ENCODE results near the gene ZFR. TPM values are rescaled to one million over a fixed set of nuclear protein-coding genes. Genes with fewer than 3 reads are reported as not detected.

Gene ZFR
- polyA plus RNA-seq, 2 of the 4 experiments (the other 2 are of a cell fraction) = 65.6 to 107 TPM

- FAIRE-seq (no peak), ATAC-seq (no peak), DNase-seq (ENCODE audit: low read depth in 1 of 2, low spot score in 1 of 2) (no peak)
- CTCF ChIA-PET = interaction anchor here (1.6 to 5.4 kb wide), 3 partner anchors 9 to 143 kb away, joined by 6 to 79 read pairs (median 26); no protein-coding TSS in a partner anchor
- WGBS (ENCODE audit: missing lambda C conversion rate) = 64% methylated on average over 3 of the region's 3 CpGs
- no peaks in the 10 kb centered on the region for H3K9me3 ChIP-seq
- POLR2A ChIA-PET = no interaction called here
- no peak overlapping the region for H3K27ac ChIP-seq
- no peak overlapping the region for H3K4me2 ChIP-seq
- no peak overlapping the region for H3K4me3 ChIP-seq
- TF ChIP-seq GATA3 (IDR thresholded peaks at IDR 0.05; ENCODE audit: borderline replicate concordance) (no peak), HMGXB4 (CRISPR knock-in tag; IDR thresholded peaks at IDR 0.05; ENCODE audit: borderline replicate concordance) (no peak), EP300 (IDR thresholded peaks at IDR 0.05) (no peak), NR3C1 (IDR thresholded peaks at IDR 0.05) (no peak), BCL3 (IDR thresholded peaks at IDR 0.05) (no peak), CHD4 (IDR thresholded peaks at IDR 0.05; ENCODE audit: borderline replicate concordance) (no peak), FOSL2 (IDR thresholded peaks at IDR 0.05) (no peak), FOSL2 (CRISPR knock-in tag; IDR thresholded peaks at IDR 0.05) (no peak), HOXB5 (CRISPR knock-in tag; IDR thresholded peaks at IDR 0.05) (no peak), POLR2A (IDR thresholded peaks at IDR 0.05; ENCODE audit: low read length) (no peak), MAX (IDR thresholded peaks at IDR 0.05) (no peak), PBX3 (IDR thresholded peaks at IDR 0.05) (no peak), FOSB (CRISPR knock-in tag; IDR thresholded peaks at IDR 0.05) (no peak), TP53 (CRISPR knock-in tag; IDR thresholded peaks at IDR 0.05) (no peak), KDM5A (IDR thresholded peaks at IDR 0.05) (no peak), POLR2AphosphoS2 (conservative IDR thresholded peaks at IDR 0.05; ENCODE audit: low read length) (no peak)
- no peaks in the 10 kb centered on the region for H3K4me1 ChIP-seq
These were observed 42.5 kb upstream of the ZFR start for GRCh38 chr5:32487008-32487407.

- H3K4me3 ChIP-seq = no peak overlapping the region
- no peak for FAIRE-seq
- H3K4me2 ChIP-seq = no peak overlapping the region
- no peak for TF ChIP-seq EP300 (IDR thresholded peaks at IDR 0.05)
- TF ChIP-seq CEBPB (IDR thresholded peaks at IDR 0.05) = no peak
- no peak for TF ChIP-seq ZSCAN20 (CRISPR knock-in tag; IDR thresholded peaks at IDR 0.05)
- no peak for TF ChIP-seq BCL3 (IDR thresholded peaks at IDR 0.05)
- TF ChIP-seq FOSL2 (IDR thresholded peaks at IDR 0.05) = no peak
- TF ChIP-seq FOSL2 (CRISPR knock-in tag; IDR thresholded peaks at IDR 0.05) = no peak
- TF ChIP-seq RAD21 (conservative IDR thresholded peaks at IDR 0.05 in 1 of 2, IDR thresholded peaks at IDR 0.05 in 1 of 2) = no peak
- no peak for TF ChIP-seq SREBF2 (IDR thresholded peaks at IDR 0.05)
- no peak for TF ChIP-seq CBX2 (IDR thresholded peaks at IDR 0.05; ENCODE audit: borderline replicate concordance, low read depth)
- no peak for TF ChIP-seq PHF8 (IDR thresholded peaks at IDR 0.05; ENCODE audit: borderline replicate concordance, low read depth)
- no peak for TF ChIP-seq HOXB5 (CRISPR knock-in tag; IDR thresholded peaks at IDR 0.05)
- TF ChIP-seq ZNF302 (CRISPR knock-in tag; IDR thresholded peaks at IDR 0.05) = no peak
- TF ChIP-seq HOXA7 (CRISPR knock-in tag; IDR thresholded peaks at IDR 0.05) = no peak
- no peak for TF ChIP-seq POLR2A (IDR thresholded peaks at IDR 0.05; ENCODE audit: low read length)
- TF ChIP-seq NFE2L2 (conservative IDR thresholded peaks at IDR 0.05; ENCODE audit: low read length) = no peak
- TF ChIP-seq USF2 (IDR thresholded peaks at IDR 0.05) = no peak
- H3K27ac ChIP-seq = no peak overlapping the region
- ChIA-PET CTCF (interaction anchor here (0.9 to 10.3 kb wide), 3 partner anchors 7 to 108 kb away, joined by 3 to 79 read pairs (median 9); no protein-coding TSS in a partner anchor), POLR2A (no interaction called here)
- 33% methylated on average over 2 of the region's 2 CpGs for WGBS (ENCODE audit: missing lambda C conversion rate)
- no peaks in the 10 kb centered on the region for H3K9me3 ChIP-seq
- no peak for ATAC-seq
- no peak for DNase-seq (ENCODE audit: low read depth in 1 of 2, low spot score in 1 of 2)
- H3K4me1 ChIP-seq = no peaks in the 10 kb centered on the region
These were observed 37.7 kb upstream of the ZFR start for GRCh38 chr5:32482193-32482592.

Data from A549 (cell line).